ENCODE data around the gene KCNK6. TPM values are rescaled to one million over a fixed set of nuclear protein-coding genes. Genes with fewer than 3 reads are reported as not detected.

KCNK6 gene
- total RNA-seq, 2 donors from 2014 or later: 5.1 to 8.9 TPM

DNA sequence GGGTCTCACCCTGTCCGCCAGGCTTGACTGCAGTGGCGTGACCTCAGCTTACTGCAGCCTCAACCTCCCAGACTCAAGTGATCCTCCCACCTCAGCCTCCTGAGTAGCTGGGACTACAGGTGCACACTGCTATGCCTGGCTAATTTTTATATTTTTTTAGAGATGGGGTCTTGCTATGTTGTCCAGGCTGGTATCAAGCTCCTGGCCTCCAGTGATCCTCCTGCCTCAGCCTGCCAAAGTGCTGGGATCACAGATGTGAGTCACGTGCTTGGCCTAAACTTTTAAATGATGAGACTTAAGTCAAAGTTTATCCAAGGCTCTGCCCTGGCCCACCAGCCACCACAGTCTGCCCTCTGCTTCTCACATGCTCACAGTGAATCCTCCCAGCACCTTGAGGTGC is 13.4 kb upstream of the KCNK6 start:
- no peak for DNase-seq

DNA sequence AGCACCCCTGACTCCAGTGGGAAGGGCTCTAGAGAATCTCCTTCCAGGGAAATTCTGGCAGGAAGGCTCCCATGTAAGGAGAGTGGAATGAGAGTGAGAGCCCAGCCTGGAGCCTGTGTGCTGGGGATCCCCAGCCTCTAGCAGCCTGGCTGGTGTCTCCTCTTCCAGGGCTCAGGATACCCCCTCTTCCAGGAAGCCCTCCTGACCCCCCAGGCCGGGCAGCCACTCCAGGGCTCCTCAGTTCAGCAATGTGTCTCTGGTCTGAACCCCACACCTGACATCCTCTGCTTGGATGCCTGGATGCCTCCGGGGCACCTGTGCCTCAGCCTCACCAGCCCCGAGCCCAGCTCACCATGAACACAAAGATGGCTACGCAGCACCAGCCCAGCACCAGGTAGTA is 12.6 kb upstream of the KCNK6 start:
- H3K9ac ChIP-seq (ENCODE audit: extremely low read depth, low read length, poor library complexity, severe bottlenecking): no peak overlapping the region
- H3K27ac Mint-ChIP-seq: no peak overlapping the region

More for the DNA sequence above, 13.4 kb upstream of the KCNK6 start:
- Histone ChIP-seq H3K36me3 (ENCODE audit: control insufficient read depth, insufficient read depth, low read length) (no peaks in the 10 kb centered on the region), H3K9ac (ENCODE audit: extremely low read depth, low read length, poor library complexity, severe bottlenecking) (no peak overlapping the region), H3K4me3 (ENCODE audit: low read length) (no peak overlapping the region), H3K27ac (ENCODE audit: low read depth, low read length) (no peak overlapping the region), H3K4me1 (ENCODE audit: control insufficient read depth, insufficient read depth, low read length) (no peaks in the 10 kb centered on the region), H3K9me3 (ENCODE audit: control insufficient read depth, low read length) (no peaks in the 10 kb centered on the region), H3K27me3 (ENCODE audit: control insufficient read depth, insufficient read depth, low read length, poor library complexity, severe bottlenecking) (no peaks in the 10 kb centered on the region)
- no peaks in the 10 kb centered on the region for H3K9me3 Mint-ChIP-seq
- H3K36me3 Mint-ChIP-seq (ENCODE audit: low read depth): peaks cover 7% of the 10 kb centered on the region
- peaks cover 12% of the 10 kb centered on the region for H3K27me3 Mint-ChIP-seq (ENCODE audit: insufficient read depth)
- TF ChIP-seq, protein P1, sequence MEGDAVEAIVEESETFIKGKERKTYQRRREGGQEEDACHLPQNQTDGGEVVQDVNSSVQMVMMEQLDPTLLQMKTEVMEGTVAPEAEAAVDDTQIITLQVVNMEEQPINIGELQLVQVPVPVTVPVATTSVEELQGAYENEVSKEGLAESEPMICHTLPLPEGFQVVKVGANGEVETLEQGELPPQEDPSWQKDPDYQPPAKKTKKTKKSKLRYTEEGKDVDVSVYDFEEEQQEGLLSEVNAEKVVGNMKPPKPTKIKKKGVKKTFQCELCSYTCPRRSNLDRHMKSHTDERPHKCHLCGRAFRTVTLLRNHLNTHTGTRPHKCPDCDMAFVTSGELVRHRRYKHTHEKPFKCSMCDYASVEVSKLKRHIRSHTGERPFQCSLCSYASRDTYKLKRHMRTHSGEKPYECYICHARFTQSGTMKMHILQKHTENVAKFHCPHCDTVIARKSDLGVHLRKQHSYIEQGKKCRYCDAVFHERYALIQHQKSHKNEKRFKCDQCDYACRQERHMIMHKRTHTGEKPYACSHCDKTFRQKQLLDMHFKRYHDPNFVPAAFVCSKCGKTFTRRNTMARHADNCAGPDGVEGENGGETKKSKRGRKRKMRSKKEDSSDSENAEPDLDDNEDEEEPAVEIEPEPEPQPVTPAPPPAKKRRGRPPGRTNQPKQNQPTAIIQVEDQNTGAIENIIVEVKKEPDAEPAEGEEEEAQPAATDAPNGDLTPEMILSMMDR (conservative IDR thresholded peaks at IDR 0.05): no peak
- 87 to 88% methylated on average over 1 to 3 of the region's 3 CpGs for WGBS, 2 experiments (ENCODE audit: insufficient coverage in 1 of 2, insufficient read length in 1 of 2)
- no peak overlapping the region for H3K27ac Mint-ChIP-seq
- H3K4me3 Mint-ChIP-seq: no peak overlapping the region
- no peaks in the 10 kb centered on the region for H3K4me1 Mint-ChIP-seq

DNA sequence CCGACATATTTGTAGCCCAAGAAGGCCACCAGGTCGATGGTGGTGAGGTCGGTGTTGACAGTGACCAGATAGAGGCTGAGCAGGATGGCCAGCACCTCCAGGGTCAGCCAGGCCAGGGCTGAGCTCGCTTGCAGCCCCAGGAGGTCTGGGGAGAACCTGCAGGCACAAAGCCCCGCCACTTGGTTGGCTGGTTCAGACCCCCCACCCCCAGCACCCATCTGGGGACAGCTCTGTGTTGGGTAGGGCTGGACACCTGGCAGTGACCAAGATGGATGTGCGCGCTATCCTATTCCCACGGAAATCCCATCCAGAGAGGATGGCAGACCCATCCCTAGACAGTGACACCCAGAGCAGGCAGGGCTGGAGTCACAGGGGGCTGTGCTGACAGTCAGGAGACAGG is 12.0 kb upstream of the KCNK6 start:
- H3K36me3 Mint-ChIP-seq (ENCODE audit: low read depth): peaks cover 7% of the 10 kb centered on the region
- WGBS, 2 experiments (ENCODE audit: insufficient coverage in 1 of 2, insufficient read length in 1 of 2): 86 to 97% methylated on average over 1 to 8 of the region's 8 CpGs
- H3K27ac ChIP-seq (ENCODE audit: low read depth, low read length): no peak overlapping the region
- TF ChIP-seq, protein P1 (conservative IDR thresholded peaks at IDR 0.05): no peak
- H3K36me3 ChIP-seq (ENCODE audit: control insufficient read depth, insufficient read depth, low read length): no peaks in the 10 kb centered on the region
- DNase-seq: no peak
- no peak overlapping the region for H3K27ac Mint-ChIP-seq
- H3K9me3 ChIP-seq (ENCODE audit: control insufficient read depth, low read length): no peaks in the 10 kb centered on the region
- peaks cover 8% of the 10 kb centered on the region for H3K27me3 Mint-ChIP-seq (ENCODE audit: insufficient read depth)
- no peak overlapping the region for H3K4me3 ChIP-seq (ENCODE audit: low read length)
- no peaks in the 10 kb centered on the region for H3K4me1 Mint-ChIP-seq
- H3K9me3 Mint-ChIP-seq: no peaks in the 10 kb centered on the region
- no peaks in the 10 kb centered on the region for H3K27me3 ChIP-seq (ENCODE audit: control insufficient read depth, insufficient read depth, low read length, poor library complexity, severe bottlenecking)
- H3K4me3 Mint-ChIP-seq: no peak overlapping the region
- no peak overlapping the region for H3K9ac ChIP-seq (ENCODE audit: extremely low read depth, low read length, poor library complexity, severe bottlenecking)
- no peaks in the 10 kb centered on the region for H3K4me1 ChIP-seq (ENCODE audit: control insufficient read depth, insufficient read depth, low read length)

More for the DNA sequence above, 12.6 kb upstream of the KCNK6 start:
- Histone ChIP-seq H3K4me3 (ENCODE audit: low read length) (no peak overlapping the region), H3K27ac (ENCODE audit: low read depth, low read length) (no peak overlapping the region), H3K36me3 (ENCODE audit: control insufficient read depth, insufficient read depth, low read length) (no peaks in the 10 kb centered on the region), H3K27me3 (ENCODE audit: control insufficient read depth, insufficient read depth, low read length, poor library complexity, severe bottlenecking) (no peaks in the 10 kb centered on the region), H3K9me3 (ENCODE audit: control insufficient read depth, low read length) (no peaks in the 10 kb centered on the region), H3K4me1 (ENCODE audit: control insufficient read depth, insufficient read depth, low read length) (no peaks in the 10 kb centered on the region)
- no peak for DNase-seq
- Mint-ChIP-seq H3K36me3 (ENCODE audit: low read depth) (peaks cover 7% of the 10 kb centered on the region), H3K4me1 (no peaks in the 10 kb centered on the region), H3K4me3 (no peak overlapping the region), H3K27me3 (ENCODE audit: insufficient read depth) (peaks cover 10% of the 10 kb centered on the region), H3K9me3 (no peaks in the 10 kb centered on the region)
- TF ChIP-seq, protein P1 (conservative IDR thresholded peaks at IDR 0.05): no peak
- 93% methylated on average over 3 to 4 of the region's 4 CpGs for WGBS, 2 experiments (ENCODE audit: insufficient coverage in 1 of 2, insufficient read length in 1 of 2)
